Astrocyte of the spinal cord (primary cell): ENCODE measurements around the gene GSC.

Experiments
- DNase-seq: peaks from one replicate; pipeline ENCODE4 v3.0.0; 2011; ENCODE audit warnings: low read depth, low spot score
- H3K4me3 ChIP-seq: 2 replicates; pipeline ENCODE4 v1.5.1; 2011; ENCODE audit warnings: low read depth, mild to moderate bottlenecking, low read length, moderate library complexity
- CTCF ChIP-seq: IDR thresholded peaks from 2 replicates; pipeline ENCODE4 v1.5.1; 2012; ENCODE audit warnings: low read depth, mild to moderate bottlenecking, low read length, inconsistent platforms
- in situ Hi-C: cut with HindIII; loops from 2 replicates; pipeline ENCODE4 v1.10.0; 2017; ENCODE audit warnings: low sequenced_read_pairs

Gene GSC

GRCh38 chr14:94779713-94780112 is 9.8 kb upstream of the GSC start:
- H3K4me3 ChIP-seq: no peak overlapping the region
- TF ChIP-seq CTCF: no peak
- no peak for DNase-seq
- in situ Hi-C loops: no loop called here

GRCh38 chr14:94775871-94776210 is 5.9 kb upstream of the GSC start:
- DNase-seq: no peak
- H3K4me3 ChIP-seq: no peak overlapping the region
- TF ChIP-seq CTCF: no peak
- in situ Hi-C loops: no loop called here

GRCh38 chr14:94775091-94775870 is 5.4 kb upstream of the GSC start:
- in situ Hi-C loops: no loop called here
- DNase-seq: no peak
- no peak overlapping the region for H3K4me3 ChIP-seq
- TF ChIP-seq CTCF: no peak

GRCh38 chr14:94774344-94775090 is 4.6 kb upstream of the GSC start:
- H3K4me3 ChIP-seq: no peak overlapping the region
- TF ChIP-seq CTCF: no peak
- in situ Hi-C loops: no loop called here
- no peak for DNase-seq

GRCh38 chr14:94773655-94774343 is 3.9 kb upstream of the GSC start:
- in situ Hi-C loops: no loop called here
- TF ChIP-seq CTCF: no peak
- H3K4me3 ChIP-seq: no peak overlapping the region
- no peak for DNase-seq

GRCh38 chr14:94773061-94773648 is 3.2 kb upstream of the GSC start:
- no peak for TF ChIP-seq CTCF
- in situ Hi-C loops: no loop called here
- no peak overlapping the region for H3K4me3 ChIP-seq
- DNase-seq: no peak
